Subcutaneous abdominal adipose tissue (tissue), 5 donors: ENCODE data around the gene LARGE1.
A peak's percentile ranks its signal among the peaks of the same experiment; 100 is the strongest.

ENCODE experiments used
- H3K27ac ChIP-seq: one replicate; pipeline ENCODE4 v1.7.0; 2013; ENCODE audit warnings: low read depth, mild to moderate bottlenecking, inconsistent platforms, low read length, moderate library complexity
- H3K27me3 ChIP-seq, 5 donors: one replicate each; pipeline ENCODE4 v1.7.0; 2013; ENCODE audit warnings: low read length in 5 of 5, inconsistent platforms in 1 of 5; ENCODE audit not compliant: control insufficient read depth in 5 of 5, insufficient read depth in 4 of 5
- H3K36me3 ChIP-seq, 5 donors: one replicate each; pipeline ENCODE4 v1.7.0; 2013; ENCODE audit warnings: low read length in 5 of 5; ENCODE audit not compliant: control insufficient read depth in 5 of 5, insufficient read depth in 5 of 5
- H3K4me1 ChIP-seq, 5 donors: one replicate each; pipeline ENCODE4 v1.7.0; 2013; ENCODE audit warnings: low read length in 5 of 5, mild to moderate bottlenecking in 3 of 5, moderate library complexity in 1 of 5; ENCODE audit not compliant: control insufficient read depth in 5 of 5, insufficient read depth in 5 of 5
- H3K4me3 ChIP-seq, 5 donors: one replicate each; pipeline ENCODE4 v1.7.0; 2013; ENCODE audit warnings: low read length in 5 of 5, low read depth in 1 of 5
- H3K9ac ChIP-seq, 5 donors: one replicate each; pipeline ENCODE4 v1.7.0; 2013; ENCODE audit warnings: low read length in 5 of 5, mild to moderate bottlenecking in 4 of 5, moderate library complexity in 3 of 5
- H3K9me3 ChIP-seq, 5 donors: one replicate each; pipeline ENCODE4 v1.7.0; 2013; ENCODE audit warnings: low read length in 5 of 5; ENCODE audit not compliant: control insufficient read depth in 5 of 5
- donor health status: healthy.
- donor health status: healthy.
- donor health status: healthy.
- donor health status: healthy.
- donor health status: healthy.

The LARGE1 gene

DNA sequence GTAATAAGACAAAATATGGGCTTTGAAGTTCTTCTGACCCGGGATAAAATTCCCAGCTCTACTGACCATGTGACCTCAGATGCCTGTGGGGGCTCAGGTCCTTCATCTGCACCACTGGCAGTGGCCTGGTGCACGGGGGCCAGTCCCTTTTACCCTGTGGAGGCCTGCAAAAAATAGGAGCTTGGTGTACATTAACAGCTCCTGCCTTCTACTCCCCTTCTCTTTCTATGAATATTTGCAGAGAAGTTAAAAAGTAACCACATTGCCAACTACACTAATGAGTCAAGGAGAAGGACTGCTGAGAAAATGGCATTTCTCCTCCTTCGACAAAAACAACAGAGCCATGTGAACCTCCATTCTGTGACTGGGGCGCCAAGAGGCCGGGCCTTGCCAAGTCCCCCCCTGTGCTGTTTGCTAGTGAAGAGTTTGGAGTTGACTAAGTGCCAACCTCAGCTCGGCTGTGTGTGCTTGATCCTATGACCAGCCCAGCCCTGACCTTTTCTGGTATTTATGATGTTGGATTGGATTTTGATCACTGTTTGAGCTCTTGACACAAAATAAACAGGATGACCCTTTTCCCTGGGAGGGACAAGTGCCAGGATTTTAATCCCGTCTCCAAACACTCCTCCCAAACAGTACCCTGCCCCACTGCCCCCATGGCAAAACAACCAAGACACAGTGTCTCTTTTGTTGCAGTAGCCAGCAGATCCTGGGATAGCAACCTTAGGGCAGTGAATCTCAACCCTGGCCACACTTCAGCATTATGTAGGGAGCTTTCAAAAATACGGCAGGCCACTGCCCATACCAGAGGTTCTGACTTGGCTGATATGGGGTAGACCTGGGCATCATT, 380.1 kb downstream of the LARGE1 start:
- Histone ChIP-seq H3K27me3 (no peaks in the 10 kb centered on the region), H3K9me3 (no peaks in the 10 kb centered on the region), H3K36me3 (no peaks in the 10 kb centered on the region), H3K4me1 (peaks cover 13 to 50% (median 40%) of the 10 kb centered on the region in 5 donors), H3K4me3 (no peak overlapping the region), H3K27ac (peak overlapping the region; percentile 37), H3K9ac (no peak overlapping the region)

DNA sequence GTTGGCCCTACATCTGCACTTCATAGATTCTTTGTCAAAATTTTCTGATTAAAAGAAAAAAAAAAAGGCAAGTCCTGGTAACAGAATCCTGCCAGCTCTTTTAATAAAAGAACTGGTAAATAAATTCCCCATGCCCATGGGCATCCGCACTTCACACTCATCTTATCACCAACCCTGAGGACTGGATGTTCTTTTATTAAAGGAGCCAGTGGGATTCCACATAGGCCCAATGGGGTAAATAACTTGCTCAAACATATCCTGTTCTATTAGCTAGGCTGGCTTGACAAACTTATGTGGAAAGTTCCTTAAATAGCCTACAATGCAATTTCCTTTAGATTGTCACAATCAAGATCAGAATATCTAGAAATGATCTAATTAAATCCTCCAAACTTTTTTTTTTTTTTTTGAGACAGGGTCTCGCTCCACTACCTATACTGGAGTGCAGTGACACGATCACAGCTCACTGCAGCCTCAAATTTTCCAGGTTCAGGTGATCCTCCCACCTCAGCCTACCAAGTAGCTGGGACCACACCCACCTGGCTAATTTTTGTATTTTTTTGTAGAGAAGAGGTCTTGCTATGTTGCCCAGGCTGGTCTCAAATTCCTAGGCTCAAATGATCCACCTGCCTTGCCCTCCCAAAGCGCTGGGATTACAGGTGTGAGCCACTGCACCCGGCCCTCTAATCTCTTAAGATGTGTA, 380.9 kb downstream of the LARGE1 start:
- Histone ChIP-seq H3K4me1 (peaks cover 13 to 46% (median 40%) of the 10 kb centered on the region in 5 donors), H3K36me3 (no peaks in the 10 kb centered on the region), H3K9ac (no peak overlapping the region), H3K27me3 (no peaks in the 10 kb centered on the region), H3K27ac (peak overlapping the region; percentile 37), H3K4me3 (no peak overlapping the region), H3K9me3 (no peaks in the 10 kb centered on the region)

DNA sequence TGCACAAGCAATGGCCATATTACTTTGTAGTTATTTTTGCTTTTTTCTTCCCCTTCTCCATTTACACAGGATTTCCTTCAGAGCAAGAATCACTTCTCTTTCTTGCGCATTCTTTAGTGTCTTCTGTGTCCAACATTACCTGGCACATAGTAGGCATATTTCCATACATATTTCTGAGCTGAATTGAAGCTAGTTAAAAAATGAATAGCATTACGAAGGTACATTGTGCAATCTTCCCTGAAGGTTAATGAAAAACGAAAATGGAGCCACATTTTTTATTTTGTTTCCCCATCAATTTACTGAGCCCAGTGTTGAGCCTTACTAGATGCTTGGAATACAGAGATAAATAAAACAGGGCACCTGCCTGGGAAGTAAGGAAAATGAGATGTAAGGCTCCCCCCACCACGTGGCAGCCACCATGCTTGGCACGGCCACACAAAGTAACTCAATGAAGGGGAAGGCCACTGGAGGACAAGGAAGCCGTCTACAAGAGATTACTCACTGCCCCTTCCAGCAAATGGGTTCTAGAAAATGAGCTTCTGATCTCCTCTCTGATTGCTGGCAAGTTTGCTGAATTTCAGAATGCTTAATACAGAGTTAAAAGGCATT, 381.9 kb downstream of the LARGE1 start:
- H3K27me3 ChIP-seq = no peaks in the 10 kb centered on the region
- no peak overlapping the region for H3K27ac ChIP-seq
- no peak overlapping the region for H3K4me3 ChIP-seq
- H3K9me3 ChIP-seq = no peaks in the 10 kb centered on the region
- no peaks in the 10 kb centered on the region for H3K36me3 ChIP-seq
- H3K9ac ChIP-seq = no peak overlapping the region
- peaks cover 13 to 46% (median 40%) of the 10 kb centered on the region in 5 donors for H3K4me1 ChIP-seq

DNA sequence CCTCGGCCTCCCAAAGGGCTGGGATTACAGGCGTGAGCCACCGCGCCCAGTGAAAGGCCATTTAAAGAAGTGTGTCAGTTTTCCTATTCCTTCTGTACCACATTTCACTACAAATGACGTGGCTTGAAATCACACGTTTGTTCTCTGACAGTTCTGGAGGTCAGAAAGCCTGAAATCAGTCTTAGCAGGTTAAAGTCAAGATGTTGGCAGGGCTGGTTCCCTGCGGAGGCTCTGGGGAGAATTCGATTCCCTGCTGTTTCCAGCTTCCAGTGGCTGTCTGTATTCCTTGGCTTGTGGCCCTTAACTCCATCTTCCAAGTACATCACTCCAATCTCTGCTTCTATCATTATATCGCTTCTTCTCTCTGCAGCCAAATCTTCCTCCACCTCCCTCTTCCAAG, 383.2 kb downstream of the LARGE1 start:
- Histone ChIP-seq H3K4me3 (no peak overlapping the region), H3K27me3 (no peaks in the 10 kb centered on the region), H3K9me3 (no peaks in the 10 kb centered on the region), H3K27ac (no peak overlapping the region), H3K36me3 (no peaks in the 10 kb centered on the region), H3K4me1 (peaks cover 13 to 37% (median 30%) of the 10 kb centered on the region in 5 donors), H3K9ac (no peak overlapping the region)

DNA sequence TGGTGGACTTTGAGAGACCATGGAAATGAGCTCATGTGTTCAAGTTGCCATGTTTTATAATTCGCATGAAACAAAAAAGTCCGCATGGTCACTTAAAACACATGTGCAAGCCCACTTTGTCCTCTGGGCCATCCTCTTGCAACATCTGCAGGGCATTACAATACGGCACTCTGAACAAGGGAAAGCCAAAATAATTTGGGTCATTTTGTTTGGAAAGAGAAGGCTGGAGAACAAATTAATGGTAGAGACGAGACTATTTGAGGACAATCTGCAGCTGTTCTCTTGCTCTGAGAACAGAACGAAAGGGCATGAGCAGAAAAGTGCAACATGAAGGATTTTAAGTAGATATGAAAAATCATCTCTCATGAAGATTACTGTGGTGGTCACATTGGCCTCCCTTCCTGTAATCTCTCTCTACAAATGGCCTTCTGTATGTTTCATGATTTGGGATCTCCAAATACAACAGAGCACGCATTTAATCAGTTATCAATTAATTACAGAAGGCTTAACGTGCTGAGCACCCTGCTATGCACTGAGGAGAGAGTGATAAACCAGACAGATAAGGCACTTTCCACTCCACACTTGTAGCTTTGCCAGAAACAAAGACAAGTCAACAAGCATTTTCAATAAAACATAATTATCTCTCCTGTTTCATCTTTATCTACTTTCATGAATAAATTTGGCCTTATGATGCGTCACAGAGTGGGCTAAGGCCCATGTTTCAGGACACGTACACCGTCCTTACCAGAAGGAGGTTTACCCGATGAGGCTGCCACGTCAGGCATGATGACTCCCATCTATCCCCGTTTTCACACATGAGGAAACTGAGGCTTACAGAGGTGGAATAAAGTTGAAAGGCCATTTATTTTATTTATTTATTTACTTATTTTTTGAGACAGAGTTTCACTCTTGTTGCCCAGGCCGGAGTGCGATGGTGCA, 384.1 kb downstream of the LARGE1 start:
- Histone ChIP-seq H3K27me3 (no peaks in the 10 kb centered on the region), H3K9me3 (no peaks in the 10 kb centered on the region), H3K36me3 (no peaks in the 10 kb centered on the region), H3K27ac (no peak overlapping the region), H3K4me3 (peak overlapping the region in 1 of 5 donors; percentile 4), H3K9ac (no peak overlapping the region), H3K4me1 (peaks cover 11 to 31% (median 22%) of the 10 kb centered on the region in 5 donors)

DNA sequence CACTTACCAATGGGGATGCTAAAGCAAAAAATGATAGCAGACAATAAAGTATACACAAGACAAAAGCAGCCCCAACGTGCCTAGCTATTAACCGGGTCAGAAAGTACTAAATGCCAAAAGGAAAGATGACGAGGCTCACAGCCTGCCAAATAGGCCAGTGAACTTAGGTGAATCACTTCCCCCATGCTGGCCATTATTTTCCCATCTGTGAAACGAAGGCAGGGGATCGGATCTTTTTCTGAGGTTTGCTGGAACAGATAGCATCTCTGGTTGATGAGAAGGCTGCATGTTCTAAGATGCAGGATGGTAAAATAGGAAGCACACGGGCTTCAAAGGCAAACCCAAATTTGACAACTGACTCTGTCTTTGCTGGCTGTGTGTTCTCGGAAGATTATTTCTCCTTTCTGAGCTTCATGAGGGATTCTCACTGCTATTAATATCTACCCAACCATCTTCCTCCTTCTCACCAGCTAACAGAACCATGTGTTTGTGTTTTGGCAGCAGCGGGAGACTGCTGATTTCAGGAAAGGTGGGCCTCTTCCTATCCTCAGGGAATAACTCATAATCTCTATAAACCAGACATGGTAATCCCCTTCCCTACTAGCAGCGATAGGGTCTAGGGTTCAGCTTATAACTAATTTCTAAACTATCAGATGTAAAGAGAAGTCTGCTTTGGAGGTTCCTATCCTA, 390.7 kb downstream of the LARGE1 start:
- Histone ChIP-seq H3K36me3 (no peaks in the 10 kb centered on the region), H3K4me1 (peaks cover 0 to 40% (median 1%) of the 10 kb centered on the region in 5 donors), H3K9me3 (no peaks in the 10 kb centered on the region), H3K27ac (peak overlapping the region; percentile 4), H3K9ac (no peak overlapping the region), H3K4me3 (no peak overlapping the region), H3K27me3 (no peaks in the 10 kb centered on the region)

DNA sequence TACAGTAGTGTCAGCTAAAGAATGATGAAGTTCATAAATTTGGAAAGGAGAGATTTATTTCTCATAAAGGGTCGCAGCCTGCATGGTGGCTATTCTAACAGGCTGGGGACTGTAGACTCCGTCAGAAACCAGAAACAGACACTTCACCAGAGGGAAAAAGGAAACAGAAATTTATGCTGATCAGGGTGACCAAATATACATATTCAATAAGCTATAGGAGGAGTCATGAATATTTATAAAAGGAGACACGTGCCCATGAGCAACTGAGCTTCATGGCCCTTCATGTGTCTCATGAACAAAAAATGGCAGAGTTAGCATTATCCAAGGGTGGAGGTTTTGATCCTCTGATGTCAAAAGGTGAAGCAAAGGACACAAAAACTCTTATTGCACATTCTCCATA, 392.1 kb downstream of the LARGE1 start:
- Histone ChIP-seq H3K4me1 (peaks cover 0 to 46% (median 4%) of the 10 kb centered on the region in 5 donors), H3K4me3 (no peak overlapping the region)

DNA sequence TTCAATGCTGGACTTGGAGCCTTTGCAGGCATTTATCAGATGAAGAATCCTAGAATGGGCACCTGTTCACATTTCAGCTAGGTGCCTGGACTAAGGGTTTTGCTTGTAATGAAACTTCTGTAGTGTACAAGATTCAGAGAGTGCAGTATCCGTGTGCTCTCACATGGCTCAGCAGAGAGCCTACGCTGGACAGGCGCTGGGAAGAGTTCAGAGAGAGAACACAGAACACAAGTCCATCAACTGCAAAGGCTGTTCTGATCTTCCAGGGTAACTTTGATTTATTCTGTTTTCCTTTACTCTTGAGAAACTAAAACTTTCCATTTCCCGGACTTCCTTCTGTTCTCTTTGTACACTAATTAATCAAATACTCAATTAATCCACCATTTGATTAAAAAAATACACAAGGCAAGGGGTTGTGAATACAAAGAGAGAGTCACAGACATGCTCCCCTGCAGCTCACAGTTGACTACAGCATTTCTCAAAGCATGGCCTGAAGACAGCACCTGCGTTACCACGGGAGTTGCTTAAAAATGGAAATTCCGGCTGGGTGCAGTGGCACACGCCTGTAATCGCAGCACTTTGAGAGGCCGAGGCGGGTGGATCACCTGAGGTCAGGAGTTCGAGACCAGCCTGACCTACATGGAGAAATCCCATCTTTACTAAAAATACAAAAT, 393.7 kb downstream of the LARGE1 start:
- no peak overlapping the region for H3K27ac ChIP-seq
- H3K9ac ChIP-seq = no peak overlapping the region

More for the DNA sequence above, 392.1 kb downstream of the LARGE1 start:
- no peak overlapping the region for H3K27ac ChIP-seq
- H3K27me3 ChIP-seq = no peaks in the 10 kb centered on the region
- no peak overlapping the region for H3K9ac ChIP-seq
- H3K36me3 ChIP-seq = no peaks in the 10 kb centered on the region
- H3K9me3 ChIP-seq = no peaks in the 10 kb centered on the region

More for the DNA sequence above, 393.7 kb downstream of the LARGE1 start:
- Histone ChIP-seq H3K36me3 (no peaks in the 10 kb centered on the region), H3K27me3 (no peaks in the 10 kb centered on the region), H3K4me3 (no peak overlapping the region), H3K9me3 (no peaks in the 10 kb centered on the region), H3K4me1 (peaks cover 0 to 44% (median 4%) of the 10 kb centered on the region in 5 donors)
